HepG2 (cell line): ENCODE results near the gene SERINC5. TPM values are rescaled to one million over a fixed set of nuclear protein-coding genes. Genes with fewer than 3 reads are reported as not detected.

Experiments used
- ATAC-seq: fragments of 200-7000 bp; cut with Tn5 transposase; 3 replicates; pipeline ENCODE4 v1.9.1; 2020; ENCODE audit warnings: mild to moderate bottlenecking, moderate library complexity
- BruUV-seq: library from RNA; stranded (reverse); fragments of 400-500 nt; replicated peaks from 2 replicates; lab custom pipeline; 2021; lab: Mats Ljungman, UMichigan
- CTCF ChIA-PET: fragments of 300-600 bp; formaldehyde crosslinking; extraction: SDS; loops from one replicate; lab custom pipeline; 2021; ENCODE audit warnings: low total read pairs, inconsistent platforms, low intra/inter-chr PET ratio; lab: Yijun Ruan, JAX
- POLR2A ChIA-PET: fragments of 350-600 bp; sonication (Branson Sonifier 250); formaldehyde crosslinking; loops from one replicate; lab custom pipeline; 2020; ENCODE audit warnings: antibody characterized with exemption, inconsistent platforms; lab: Yijun Ruan, JAX
- DNase-seq: peaks from one replicate; pipeline ENCODE4 v3.0.0-alpha.2; 2015; ENCODE audit warnings: low spot score
- FAIRE-seq: peaks from 3 replicates; lab custom pipeline; 2011; peaks lifted over from hg19 to GRCh38; lab: Jason Lieb, UNC
- H2AFZ ChIP-seq: one replicate; pipeline ENCODE4 v1.6.1; 2011; ENCODE audit warnings: low read length, inconsistent platforms
- H3K27ac ChIP-seq: fragments of 300-600 bp; 3 replicates; pipeline ENCODE4 v1.8.0; 2011; ENCODE audit warnings: mixed run types, mild to moderate bottlenecking, mixed read lengths, low read length, inconsistent platforms; ENCODE audit not compliant: insufficient read depth; ENCODE audit errors: extremely low read length
- H3K27me3 ChIP-seq, 2 experiments: fragments of 200-600 bp in 1 of 2; 2 replicates in 1 of 2; 3 replicates in 1 of 2; pipeline versions ENCODE4 v1.6.0 to v1.8.0; 2011; ENCODE audit warnings: low read length in 2 of 2, mild to moderate bottlenecking in 2 of 2, moderate library complexity in 2 of 2, inconsistent platforms in 1 of 2; ENCODE audit not compliant: insufficient read depth in 2 of 2, control insufficient read depth in 1 of 2
- H3K36me3 ChIP-seq, 2 experiments: fragments of 200-600 bp in 1 of 2; replicated peaks in 1 of 2; 2 replicates in 1 of 2; 3 replicates in 1 of 2; pipeline versions ENCODE4 v1.5.1 to v1.8.0; 2011; ENCODE audit warnings: low read length in 2 of 2, inconsistent platforms in 1 of 2; ENCODE audit not compliant: insufficient read depth in 2 of 2, control insufficient read depth in 1 of 2
- H3K4me1 ChIP-seq: 2 replicates; pipeline ENCODE4 v1.5.1; 2012; ENCODE audit warnings: low read length, inconsistent platforms; ENCODE audit not compliant: insufficient read depth
- H3K4me2 ChIP-seq: 2 replicates; pipeline ENCODE4 v1.6.0; 2011; ENCODE audit warnings: low read depth, low read length, inconsistent platforms
- H3K4me3 ChIP-seq, 3 experiments: fragments of 200-600 bp in 1 of 3; sonication (generic), shearing (Covaris generic) in 1 of 3; replicated peaks in 1 of 3; 2 replicates each; pipeline ENCODE4 v1.5.1; 2011 to 2016; ENCODE audit warnings: low read length in 3 of 3, inconsistent platforms in 2 of 3, low read depth in 2 of 3, mild to moderate bottlenecking in 2 of 3, control low read depth in 1 of 3, mixed read lengths in 1 of 3; ENCODE audit not compliant: insufficient read depth in 1 of 3
- H3K79me2 ChIP-seq: one replicate; pipeline ENCODE4 v1.6.1; 2011; ENCODE audit warnings: low read length, inconsistent platforms; ENCODE audit not compliant: insufficient read depth
- H3K9ac ChIP-seq: 2 replicates; pipeline ENCODE4 v1.6.0; 2011; ENCODE audit warnings: mild to moderate bottlenecking, low read depth, low read length, inconsistent platforms; ENCODE audit not compliant: insufficient read depth
- H3K9me3 ChIP-seq: 2 replicates; pipeline ENCODE4 v1.5.1; 2012; ENCODE audit warnings: mild to moderate bottlenecking, low read length
- H4K20me1 ChIP-seq: 2 replicates; pipeline ENCODE4 v1.6.0; 2011; ENCODE audit warnings: inconsistent platforms, mild to moderate bottlenecking, low read length, moderate library complexity; ENCODE audit not compliant: insufficient read depth
- ATF7 ChIP-seq, 2 experiments: fragments of 450-650 bp in 1 of 2; sonication (generic) in 1 of 2; formaldehyde crosslinking in 1 of 2; IDR thresholded peaks; 2 replicates each; pipeline versions ENCODE4 v1.4.0 to v1.6.1; 2016 to 2020; ENCODE audit warnings: antibody characterized with exemption in 1 of 2, mild to moderate bottlenecking in 1 of 2, missing genetic modification reagents in 1 of 2
- JUN ChIP-seq: sonication (generic); formaldehyde crosslinking; IDR thresholded peaks from 2 replicates; pipeline ENCODE4 v1.4.0; 2020; ENCODE audit warnings: mild to moderate bottlenecking, missing genetic modification reagents
- MATR3 ChIP-seq: sonication (generic); formaldehyde crosslinking; IDR thresholded peaks from 2 replicates; pipeline ENCODE4 v1.4.0; 2020; ENCODE audit warnings: missing genetic modification reagents
- MIXL1 ChIP-seq: IDR thresholded peaks from 2 replicates; pipeline ENCODE4 v1.6.1; 2016
- MXD1 ChIP-seq: sonication (generic); formaldehyde crosslinking; IDR thresholded peaks from 2 replicates; pipeline ENCODE4 v1.4.0; 2020; ENCODE audit warnings: mild to moderate bottlenecking, missing genetic modification reagents
- POGZ ChIP-seq: sonication (generic); formaldehyde crosslinking; IDR thresholded peaks from 2 replicates; pipeline ENCODE4 v1.4.0; 2020; ENCODE audit warnings: mild to moderate bottlenecking, missing genetic modification reagents
- SALL1 ChIP-seq: sonication (generic); formaldehyde crosslinking; IDR thresholded peaks from 2 replicates; pipeline ENCODE4 v1.8.0; 2022; ENCODE audit warnings: mild to moderate bottlenecking, missing genetic modification reagents
- SOX13 ChIP-seq, 3 experiments: fragments of 450-650 bp in 1 of 3; sonication (generic) in 1 of 3; formaldehyde crosslinking in 1 of 3; IDR thresholded peaks in 2 of 3; conservative IDR thresholded peaks in 1 of 3; 2 replicates each; pipeline versions ENCODE4 v1.5.0 to v1.6.1; 2016 to 2020; ENCODE audit warnings: antibody characterized with exemption in 1 of 3, mild to moderate bottlenecking in 1 of 3, missing compliant biosample characterization in 1 of 3, missing genetic modification reagents in 1 of 3, moderate library complexity in 1 of 3
- TRIM24 ChIP-seq: sonication (generic); formaldehyde crosslinking; IDR thresholded peaks from 2 replicates; pipeline ENCODE4 v1.8.0; 2022; ENCODE audit warnings: mild to moderate bottlenecking, missing genetic modification reagents
- ZBTB8A ChIP-seq: sonication (generic); formaldehyde crosslinking; IDR thresholded peaks from 2 replicates; pipeline ENCODE4 v1.4.0; 2020; ENCODE audit warnings: mild to moderate bottlenecking, low read depth, missing genetic modification reagents, borderline replicate concordance
- ZFP41 ChIP-seq: sonication (generic); formaldehyde crosslinking; IDR thresholded peaks from 2 replicates; pipeline ENCODE4 v1.4.0; 2020; ENCODE audit warnings: mild to moderate bottlenecking, missing genetic modification reagents, borderline replicate concordance
- ZFP82 ChIP-seq: sonication (generic); formaldehyde crosslinking; IDR thresholded peaks from 2 replicates; pipeline ENCODE4 v1.5.1; 2020; ENCODE audit warnings: mild to moderate bottlenecking, missing genetic modification reagents, borderline replicate concordance
- ZNF205 ChIP-seq: IDR thresholded peaks from 2 replicates; pipeline ENCODE4 v1.6.1; 2018; ENCODE audit warnings: missing biosample characterization, missing genetic modification reagents
- ZNF253 ChIP-seq: sonication (generic); formaldehyde crosslinking; IDR thresholded peaks from 2 replicates; pipeline ENCODE4 v1.8.0; 2022; ENCODE audit warnings: mild to moderate bottlenecking, missing genetic modification reagents, borderline replicate concordance
- ZNF282 ChIP-seq: fragments of 450-650 bp; IDR thresholded peaks from 2 replicates; pipeline ENCODE4 v1.6.1; 2018; ENCODE audit not compliant: partially characterized antibody
- ZNF558 ChIP-seq: sonication (generic); formaldehyde crosslinking; IDR thresholded peaks from 2 replicates; pipeline ENCODE4 v1.9.0; 2022; ENCODE audit warnings: mild to moderate bottlenecking, missing genetic modification reagents, borderline replicate concordance
- ZNF619 ChIP-seq: sonication (generic); formaldehyde crosslinking; IDR thresholded peaks from 2 replicates; pipeline ENCODE4 v1.4.0; 2020; ENCODE audit warnings: mild to moderate bottlenecking, missing genetic modification reagents
- ZSCAN31 ChIP-seq: sonication (generic); formaldehyde crosslinking; IDR thresholded peaks from 2 replicates; pipeline ENCODE4 v1.5.0; 2020; ENCODE audit warnings: low read depth, mild to moderate bottlenecking, missing genetic modification reagents
- ZXDC ChIP-seq: sonication (generic); formaldehyde crosslinking; IDR thresholded peaks from 2 replicates; pipeline ENCODE4 v1.5.0; 2020; ENCODE audit warnings: mild to moderate bottlenecking, missing genetic modification reagents
- WGBS: methylation state at CpG from one replicate; pipeline ENCODE4 v1.1.6; 2017; ENCODE audit warnings: low lambda C conversion rate; 5-methylcytosine and 5-hydroxymethylcytosine counted together
- in situ Hi-C: cut with HindIII; loops from 2 replicates; pipeline ENCODE4 v1.10.0; 2017; ENCODE audit warnings: low pct_unique_long_range_greater_than_20kb; ENCODE audit not compliant: extremely low pct_ligation_motif_present
- intact Hi-C: fragments of 100-400 bp; cut with micrococcal nuclease; formaldehyde crosslinking; loops from one replicate; pipeline ENCODE4 v1.10.0; 2022; ENCODE audit not compliant: unreplicated experiment
- polyA plus RNA-seq, 8 experiments: library from polyadenylated mRNA; depleted of rRNA in 3 of 8; stranded (reverse) in 7 of 8; unstranded in 1 of 8; fragments of >200 nt; fragmentation: Illumina TruSeq in 4 of 8; extraction: Trizol in 4 of 8; gene quantifications; 2 replicates each; pipeline versions ENCODE4 v1.2.1 to v1.2.3, GENCODE V29; 2011 to 2016; ENCODE audit warnings: low read depth in 4 of 8, missing spikeins in 1 of 8, mixed read lengths in 1 of 8; ENCODE audit not compliant: insufficient read depth in 1 of 8
- total RNA-seq, 5 experiments: library from RNA; depleted of rRNA; stranded (reverse); fragments of >200 nt; fragmentation: Illumina TruSeq; extraction: Trizol; gene quantifications; 2 replicates each; pipeline ENCODE4 v1.2.3, GENCODE V29; 2016; ENCODE audit warnings: low read depth in 1 of 5
- TF ChIP-seq, protein P1 (sequence below): sonication (generic); formaldehyde crosslinking; IDR thresholded peaks from 2 replicates; pipeline ENCODE4 v1.8.0; 2022; ENCODE audit warnings: missing genetic modification reagents, mild to moderate bottlenecking, borderline replicate concordance

SERINC5 gene
- total and polyA plus RNA-seq, 2 of the 13 experiments (the other 11 are each of a cell fraction or from before 2014, with no cell fraction given) = 17.3 to 22.8 TPM

GRCh38 chr5:80246995-80247729 lies 8.7 kb downstream of the SERINC5 start:
- H3K79me2 ChIP-seq = peaks cover 87% of the 10 kb centered on the region
- WGBS = 40% methylated on average over 6 of the region's 6 CpGs
- FAIRE-seq = no peak
- TF ChIP-seq ATF7 (IDR thresholded peaks at IDR 0.05) = no peak
- TF ChIP-seq ATF7 (CRISPR knock-in tag; IDR thresholded peaks at IDR 0.05) = no peak
- TF ChIP-seq SALL1 = no peak
- no peak for TF ChIP-seq MXD1 (CRISPR knock-in tag)
- 0 out of 2 replicates have a peak, but pooled peaks have one; percentile 28 for TF ChIP-seq MIXL1 (CRISPR knock-in tag)
- TF ChIP-seq TRIM24 (CRISPR knock-in tag) = no peak
- TF ChIP-seq MATR3 = no peak
- TF ChIP-seq JUN = 0 out of 2 replicates have a peak, but pooled peaks have one; percentile 20
- no peak for TF ChIP-seq POGZ
- TF ChIP-seq SOX13 (IDR thresholded peaks at IDR 0.05) = no peak
- no peak for TF ChIP-seq SOX13 (CRISPR knock-in tag; conservative IDR thresholded peaks at IDR 0.05 in 1 of 2, IDR thresholded peaks at IDR 0.05 in 1 of 2)
- no peak for TF ChIP-seq ZBTB8A (CRISPR knock-in tag)
- no peak for TF ChIP-seq ZNF282
- TF ChIP-seq ZSCAN31 (CRISPR knock-in tag) = no peak
- no peak for TF ChIP-seq ZNF253 (CRISPR knock-in tag)
- TF ChIP-seq, protein P1, sequence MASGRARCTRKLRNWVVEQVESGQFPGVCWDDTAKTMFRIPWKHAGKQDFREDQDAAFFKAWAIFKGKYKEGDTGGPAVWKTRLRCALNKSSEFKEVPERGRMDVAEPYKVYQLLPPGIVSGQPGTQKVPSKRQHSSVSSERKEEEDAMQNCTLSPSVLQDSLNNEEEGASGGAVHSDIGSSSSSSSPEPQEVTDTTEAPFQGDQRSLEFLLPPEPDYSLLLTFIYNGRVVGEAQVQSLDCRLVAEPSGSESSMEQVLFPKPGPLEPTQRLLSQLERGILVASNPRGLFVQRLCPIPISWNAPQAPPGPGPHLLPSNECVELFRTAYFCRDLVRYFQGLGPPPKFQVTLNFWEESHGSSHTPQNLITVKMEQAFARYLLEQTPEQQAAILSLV (CRISPR knock-in tag) = no peak
- TF ChIP-seq ZNF205 (CRISPR knock-in tag) = 0 out of 2 replicates have a peak, but pooled peaks have one; percentile 13
- TF ChIP-seq ZNF619 (CRISPR knock-in tag) = no peak
- no peak for TF ChIP-seq ZFP41 (CRISPR knock-in tag)
- TF ChIP-seq ZFP82 = no peak
- no peak for TF ChIP-seq ZXDC (CRISPR knock-in tag)
- TF ChIP-seq ZNF558 (CRISPR knock-in tag) = no peak

More at GRCh38 chr5:80246995-80247729, 8.7 kb downstream of the SERINC5 start:
- ChIA-PET POLR2A (interaction anchor here (0.7 to 4.3 kb wide), 6 partner anchors 9 to 141 kb away, joined by 3 to 48 read pairs (median 4); partner anchors contain the start of gene SERINC5), CTCF (no interaction called here)
- Histone ChIP-seq H3K4me3 (no peak overlapping the region), H3K27me3 (no peaks in the 10 kb centered on the region), H3K9ac (0 out of 2 replicates have a peak overlapping the region, but pooled peaks have one; percentile 26), H3K36me3 (peaks cover 0 to 6% of the 10 kb centered on the region in 2 experiments; a peak in 2 of 5 replicates), H4K20me1 (peaks cover 6% of the 10 kb centered on the region), H2AFZ (no peak overlapping the region), H3K4me1 (peaks cover 70% of the 10 kb centered on the region), H3K9me3 (peaks cover 9% of the 10 kb centered on the region), H3K4me2 (peak overlapping the region; percentile 55), H3K27ac (peak overlapping the region; percentile 62)
- in situ Hi-C loops (no loop called here), intact Hi-C loops (loop anchor here (2.0 kb wide), 1 partner anchor 42 kb away; no protein-coding TSS in a partner anchor)
- no TSS peak for BruUV-seq
- ATAC-seq (peak; percentile 88), DNase-seq (peak; percentile 73)
